Ramos (cell line): ENCODE data around the gene VPS8.

ENCODE experiments used
- in situ Hi-C: fragments of 300-500 bp; cut with MboI; formaldehyde crosslinking; loops from one replicate; pipeline ENCODE4 v1.14.3; 2022; ENCODE audit warnings: low sequenced_read_pairs; ENCODE audit not compliant: unreplicated experiment

The VPS8 gene, protein sequence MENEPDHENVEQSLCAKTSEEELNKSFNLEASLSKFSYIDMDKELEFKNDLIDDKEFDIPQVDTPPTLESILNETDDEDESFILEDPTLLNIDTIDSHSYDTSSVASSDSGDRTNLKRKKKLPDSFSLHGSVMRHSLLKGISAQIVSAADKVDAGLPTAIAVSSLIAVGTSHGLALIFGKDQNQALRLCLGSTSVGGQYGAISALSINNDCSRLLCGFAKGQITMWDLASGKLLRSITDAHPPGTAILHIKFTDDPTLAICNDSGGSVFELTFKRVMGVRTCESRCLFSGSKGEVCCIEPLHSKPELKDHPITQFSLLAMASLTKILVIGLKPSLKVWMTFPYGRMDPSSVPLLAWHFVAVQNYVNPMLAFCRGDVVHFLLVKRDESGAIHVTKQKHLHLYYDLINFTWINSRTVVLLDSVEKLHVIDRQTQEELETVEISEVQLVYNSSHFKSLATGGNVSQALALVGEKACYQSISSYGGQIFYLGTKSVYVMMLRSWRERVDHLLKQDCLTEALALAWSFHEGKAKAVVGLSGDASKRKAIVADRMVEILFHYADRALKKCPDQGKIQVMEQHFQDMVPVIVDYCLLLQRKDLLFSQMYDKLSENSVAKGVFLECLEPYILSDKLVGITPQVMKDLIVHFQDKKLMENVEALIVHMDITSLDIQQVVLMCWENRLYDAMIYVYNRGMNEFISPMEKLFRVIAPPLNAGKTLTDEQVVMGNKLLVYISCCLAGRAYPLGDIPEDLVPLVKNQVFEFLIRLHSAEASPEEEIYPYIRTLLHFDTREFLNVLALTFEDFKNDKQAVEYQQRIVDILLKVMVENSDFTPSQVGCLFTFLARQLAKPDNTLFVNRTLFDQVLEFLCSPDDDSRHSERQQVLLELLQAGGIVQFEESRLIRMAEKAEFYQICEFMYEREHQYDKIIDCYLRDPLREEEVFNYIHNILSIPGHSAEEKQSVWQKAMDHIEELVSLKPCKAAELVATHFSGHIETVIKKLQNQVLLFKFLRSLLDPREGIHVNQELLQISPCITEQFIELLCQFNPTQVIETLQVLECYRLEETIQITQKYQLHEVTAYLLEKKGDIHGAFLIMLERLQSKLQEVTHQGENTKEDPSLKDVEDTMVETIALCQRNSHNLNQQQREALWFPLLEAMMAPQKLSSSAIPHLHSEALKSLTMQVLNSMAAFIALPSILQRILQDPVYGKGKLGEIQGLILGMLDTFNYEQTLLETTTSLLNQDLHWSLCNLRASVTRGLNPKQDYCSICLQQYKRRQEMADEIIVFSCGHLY (N-terminal part only)

DNA sequence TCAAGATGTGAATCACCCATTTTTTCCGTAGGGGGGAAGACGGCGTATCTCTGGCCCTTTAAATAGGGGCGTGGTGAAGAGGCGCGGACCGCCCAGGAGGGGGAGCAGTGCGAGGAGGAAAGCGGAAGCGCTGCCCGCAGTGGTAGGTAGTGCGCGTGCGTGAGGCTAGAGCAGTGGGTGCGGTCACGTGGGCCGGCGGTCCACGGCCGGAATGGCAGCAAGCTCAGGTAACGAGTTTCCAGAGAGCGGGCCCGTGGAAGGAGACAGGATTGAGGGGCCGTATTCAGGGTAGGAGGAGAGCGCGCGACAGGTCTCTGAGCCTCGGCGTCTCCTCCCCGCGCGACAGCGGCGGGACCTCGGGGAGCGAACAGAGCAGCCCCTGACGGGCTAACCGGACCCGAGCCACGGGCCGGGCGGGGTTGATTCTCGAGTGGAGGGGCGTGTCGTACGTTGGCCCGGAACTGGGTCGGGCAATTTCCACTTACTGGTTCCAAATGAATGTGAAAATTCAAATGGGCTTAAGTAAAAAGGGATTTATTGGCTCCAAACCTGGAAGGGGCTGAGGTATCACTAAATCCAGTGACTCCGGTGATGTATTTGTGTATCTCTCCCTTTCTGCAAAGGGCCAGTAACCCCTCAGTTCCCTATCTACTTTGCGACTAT lies at the start of gene VPS8:
Gene VPS8, plus strand, starts transcription at position 168 of the 663 bp plus-strand sequence. CDS start 12,467 bp downstream, outside the sequence.
- in situ Hi-C loops = no loop called here

- in situ Hi-C loops = no loop called here
These were observed 47.8 kb upstream of the VPS8 start for GRCh38 chr3:184764191-184764590.

GRCh38 chr3:184765047-184765729 lies 46.8 kb upstream of the VPS8 start:
- in situ Hi-C loops = no loop called here

- in situ Hi-C loops = no loop called here
These were observed 46.3 kb upstream of the VPS8 start for GRCh38 chr3:184765730-184766074.

DNA sequence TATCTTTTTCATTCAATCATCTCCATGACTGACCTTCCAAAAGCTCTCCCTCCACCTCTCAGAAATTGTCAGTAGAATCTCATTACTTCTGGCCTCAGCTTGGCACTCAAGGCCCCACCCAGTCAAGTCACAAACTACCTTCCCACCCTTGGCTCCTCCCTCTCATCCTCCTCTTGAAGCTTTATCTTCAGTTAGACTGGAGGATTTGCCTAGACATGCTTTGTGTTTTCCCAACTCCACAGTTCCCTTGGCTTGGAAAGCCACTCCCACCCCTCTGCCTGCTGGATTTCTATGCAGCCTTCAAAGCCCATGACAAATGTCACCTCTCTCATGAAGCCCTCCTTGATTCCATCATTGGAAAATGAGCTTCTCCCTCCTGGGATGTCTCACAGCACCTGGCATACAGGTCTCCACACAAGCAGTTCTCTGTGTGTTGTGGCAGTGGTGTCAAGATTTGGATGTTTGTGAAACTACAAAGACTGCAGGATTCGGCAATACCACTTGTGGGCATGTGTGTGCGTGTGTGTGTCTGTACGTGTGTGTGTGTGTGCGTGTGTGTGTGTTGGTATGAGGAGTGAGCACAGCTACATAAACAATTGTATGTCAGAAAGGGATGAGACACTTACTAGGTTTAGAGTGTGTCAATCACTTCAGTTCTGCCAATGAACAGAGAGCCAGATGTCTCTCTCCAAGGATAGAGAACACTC lies 45.3 kb upstream of the VPS8 start:
- in situ Hi-C loops = no loop called here

DNA sequence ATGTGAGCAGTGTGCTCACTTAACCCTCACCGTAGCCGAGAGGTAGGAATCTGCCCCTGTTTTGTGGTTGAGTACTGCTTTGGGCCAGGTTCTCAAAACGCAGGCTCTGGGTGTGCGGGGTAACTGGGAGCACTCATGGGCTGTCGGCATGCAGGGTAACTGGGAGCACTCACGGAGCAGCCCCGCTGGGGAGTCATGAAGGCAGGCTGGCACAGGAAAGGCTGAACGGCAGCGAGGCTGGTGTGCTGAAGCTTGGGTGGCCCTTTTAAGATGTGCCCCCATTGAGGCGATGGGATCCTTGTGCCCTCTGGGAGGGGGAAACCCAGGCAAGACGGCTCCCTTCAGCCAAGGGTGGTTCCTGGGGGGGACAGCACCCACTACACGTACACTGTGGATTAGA lies 44.6 kb upstream of the VPS8 start:
- in situ Hi-C loops = no loop called here

DNA sequence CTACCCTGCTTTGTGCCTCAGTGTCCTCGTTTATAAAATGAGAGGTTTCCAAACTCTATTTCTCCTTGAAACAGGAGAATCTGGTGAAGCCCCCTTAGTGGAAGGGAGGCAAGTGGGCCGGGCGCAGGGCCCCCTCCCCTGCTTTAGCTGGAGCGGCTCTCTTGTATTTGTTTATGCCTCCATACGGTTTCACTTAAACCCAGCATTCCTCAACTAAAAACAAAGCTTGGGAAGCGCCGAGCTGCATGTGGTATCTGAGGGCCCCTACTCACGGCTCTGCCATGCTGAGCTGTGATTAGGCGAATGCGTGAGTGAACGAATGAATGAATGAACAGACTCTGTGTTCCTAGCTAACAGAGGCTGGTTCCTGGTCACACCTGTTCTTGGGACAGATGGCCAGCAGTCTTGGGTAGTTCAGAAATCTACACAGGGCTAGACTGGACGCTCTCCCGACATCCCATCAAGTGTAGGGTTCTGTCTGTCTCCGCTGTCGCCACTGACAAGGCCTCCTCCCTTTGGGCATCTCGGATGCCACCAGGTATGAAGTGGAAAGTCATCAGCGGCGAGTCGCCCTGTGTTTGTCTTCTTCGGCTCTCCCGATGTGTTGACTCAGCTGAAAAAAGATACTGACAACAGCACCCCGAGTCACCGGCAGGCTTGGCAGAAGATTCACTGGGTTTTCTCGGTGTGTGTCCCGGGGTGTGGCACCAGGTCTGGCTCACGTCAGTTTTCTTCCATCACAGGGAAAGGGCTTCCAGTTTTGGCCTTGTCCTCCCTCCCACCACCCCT lies 42.4 kb upstream of the VPS8 start:
- in situ Hi-C loops = no loop called here

DNA sequence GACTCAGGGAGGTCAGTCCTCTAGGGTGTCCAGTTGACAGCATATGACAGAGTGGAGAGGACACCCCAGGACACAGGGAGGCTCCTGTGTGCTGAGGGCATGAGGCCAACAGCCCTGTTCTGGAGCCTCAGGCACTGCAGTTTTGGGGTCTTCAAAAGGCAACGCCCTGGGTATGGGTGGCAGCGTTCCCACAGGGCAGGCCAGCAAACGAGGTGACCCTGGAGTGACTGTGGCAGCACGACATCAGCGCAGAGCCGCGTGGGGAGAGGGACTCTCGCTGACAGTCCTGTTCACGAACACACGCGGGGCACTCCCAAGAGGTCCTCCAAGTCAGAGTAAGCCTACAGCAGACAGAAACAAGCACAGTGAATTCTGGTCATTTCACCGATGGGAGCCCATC lies 41.4 kb upstream of the VPS8 start:
- in situ Hi-C loops = no loop called here

GRCh38 chr3:184771301-184772127 lies 40.5 kb upstream of the VPS8 start:
- in situ Hi-C loops = no loop called here

GRCh38 chr3:184772667-184773272 lies 39.2 kb upstream of the VPS8 start:
- in situ Hi-C loops = no loop called here

GRCh38 chr3:184773283-184774186 lies 38.4 kb upstream of the VPS8 start:
- in situ Hi-C loops = no loop called here

DNA sequence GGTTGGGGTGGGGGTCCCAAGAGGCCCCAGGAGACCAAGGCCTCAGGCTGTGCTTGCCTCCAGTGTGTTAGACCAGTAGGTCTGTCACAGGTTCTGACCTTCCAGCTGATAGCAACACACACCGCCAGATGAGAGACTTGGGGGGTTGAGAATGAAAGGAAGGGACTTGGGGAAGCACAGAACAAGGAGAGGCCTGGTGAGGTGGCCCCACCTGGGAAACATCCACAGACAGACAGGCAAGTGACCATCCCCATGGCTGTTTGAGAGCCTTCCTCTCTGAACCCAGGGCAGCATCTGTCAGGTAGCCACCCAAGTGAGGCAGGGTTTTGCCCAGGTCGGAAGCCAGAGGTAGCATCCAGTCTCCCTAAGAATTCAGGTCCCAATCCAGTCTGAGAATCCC lies 35.0 kb upstream of the VPS8 start:
- in situ Hi-C loops = no loop called here

DNA sequence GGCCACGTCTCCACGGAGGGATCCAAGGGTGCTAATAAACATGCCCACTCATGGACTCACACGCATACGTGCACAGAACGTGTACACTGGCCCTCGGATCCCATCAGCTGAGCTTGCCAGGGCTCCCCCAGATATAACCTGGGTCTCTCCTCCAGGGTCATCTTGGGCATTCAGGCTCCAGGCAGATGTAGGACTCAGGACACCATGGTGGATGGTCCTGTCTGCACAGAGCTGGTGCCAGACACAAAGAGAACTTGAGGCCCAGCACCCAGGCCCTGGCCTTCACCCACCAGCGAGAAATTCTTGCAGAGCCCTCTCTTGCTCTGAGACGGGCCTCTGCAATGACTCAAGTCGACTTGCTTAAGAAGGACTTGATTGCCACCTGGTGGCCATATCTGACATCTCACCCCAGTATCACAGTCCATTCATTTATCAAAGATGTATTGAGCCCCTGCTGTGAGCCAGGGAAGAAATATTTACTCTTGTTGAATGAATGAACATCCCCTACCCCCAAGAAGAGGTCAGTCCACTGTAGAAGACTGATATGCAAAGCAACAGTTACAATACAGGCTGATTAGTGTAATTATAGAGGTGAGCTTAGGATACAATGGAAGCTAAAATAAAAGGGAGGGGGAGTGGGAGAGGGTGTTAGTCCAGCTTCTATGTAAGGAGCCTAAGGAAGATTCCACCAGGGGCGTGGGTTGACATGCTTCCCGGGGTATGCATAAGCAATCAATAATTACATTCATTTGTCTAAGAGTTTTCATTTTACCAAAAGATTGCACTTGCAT lies 34.2 kb upstream of the VPS8 start:
- in situ Hi-C loops = no loop called here

GRCh38 chr3:184778426-184779332 lies 33.3 kb upstream of the VPS8 start:
- in situ Hi-C loops = no loop called here
